Lung (tissue), 12 donors: ENCODE results near the gene KCNQ4. TPM values are rescaled to one million over a fixed set of nuclear protein-coding genes. Genes with fewer than 3 reads are reported as not detected.
A peak's percentile ranks its signal among the peaks of the same experiment; 100 is the strongest.

Source experiments
- ATAC-seq: fragments of 200-7000 bp; cut with Tn5 transposase; one replicate; pipeline ENCODE4 v1.9.1; 2020; ENCODE audit warnings: moderate number of reproducible peaks; ENCODE audit not compliant: insufficient read depth, low FRiP score
- DNase-seq, 3 donors: peaks; one replicate each; pipeline ENCODE4 v3.0.0-alpha.2; 2013 to 2017
- H3K27ac ChIP-seq, 2 donors: one replicate each; pipeline ENCODE4 v1.5.1; 2013; ENCODE audit warnings: mild to moderate bottlenecking in 2 of 2, moderate library complexity in 2 of 2, control low read depth in 1 of 2, inconsistent platforms in 1 of 2, low read depth in 1 of 2, low read length in 1 of 2
- H3K27me3 ChIP-seq, 3 donors: one replicate each; pipeline ENCODE4 v1.5.1; 2013; ENCODE audit warnings: low read length in 2 of 3; ENCODE audit not compliant: control insufficient read depth in 3 of 3, insufficient read depth in 3 of 3
- H3K36me3 ChIP-seq, 4 donors: one replicate each; pipeline ENCODE4 v1.5.1; 2013; ENCODE audit warnings: low read length in 4 of 4, mild to moderate bottlenecking in 1 of 4, moderate library complexity in 1 of 4; ENCODE audit not compliant: control insufficient read depth in 4 of 4, insufficient read depth in 4 of 4
- H3K4me1 ChIP-seq, 5 donors: one replicate each; pipeline ENCODE4 v1.5.1; 2013; ENCODE audit warnings: low read length in 5 of 5, mild to moderate bottlenecking in 2 of 5, moderate library complexity in 1 of 5; ENCODE audit not compliant: control insufficient read depth in 5 of 5, insufficient read depth in 5 of 5
- H3K4me3 ChIP-seq: one replicate; pipeline ENCODE4 v1.5.1; 2013; ENCODE audit warnings: mild to moderate bottlenecking, control low read depth, moderate library complexity
- H3K9ac ChIP-seq, 2 donors: one replicate each; pipeline ENCODE4 v1.5.1; 2013; ENCODE audit warnings: low read length in 2 of 2, control low read depth in 1 of 2; ENCODE audit not compliant: insufficient read depth in 1 of 2
- H3K9me3 ChIP-seq, 4 donors: one replicate each; pipeline ENCODE4 v1.5.1; 2013; ENCODE audit warnings: low read length in 3 of 4, mild to moderate bottlenecking in 1 of 4, moderate library complexity in 1 of 4; ENCODE audit not compliant: control insufficient read depth in 4 of 4, insufficient read depth in 3 of 4
- CTCF ChIP-seq: IDR thresholded peaks from 2 replicates; pipeline ENCODE4 v1.5.1; 2012; ENCODE audit warnings: mild to moderate bottlenecking; ENCODE audit errors: control extremely low read depth, extremely low read depth
- WGBS, 2 donors: extraction: QIAGEN DNeasy Blood & Tissue Kit; methylation state at CpG; one replicate each; pipeline ENCODE4 v1.1.7; 2013; 5-methylcytosine and 5-hydroxymethylcytosine counted together
- polyA plus RNA-seq, 2 donors: library from polyadenylated mRNA; stranded (reverse); fragments of 200-250 nt; gene quantifications; one replicate each; pipeline ENCODE4 v1.2.1, GENCODE V29; 2013
- total RNA-seq, 2 donors: library from RNA; depleted of rRNA in 1 of 2; stranded (reverse); fragments of >200 nt in 1 of 2; gene quantifications; one replicate each; pipeline ENCODE4 v1.2.1, GENCODE V29; 2014 to 2021
- donor health status: control.
- donor health status: control.
- donor health status: Bipolar disorder and iron deficiency.
- donor health status: healthy.
- donor health status: DM: yes; HTN: yes; CAD: no.

Gene KCNQ4
- total and polyA plus RNA-seq, 4 donors, result 0.54 to 0.98 (median 0.59) TPM

GRCh38 chr1:40748841-40749718 is 34.5 kb upstream of the KCNQ4 start:
- Histone ChIP-seq H3K27ac (peak overlapping the region in 1 of 2 donors; percentile 18), H3K9ac (no peak overlapping the region), H3K4me1 (peaks cover 0 to 12% (median 0%) of the 10 kb centered on the region in 5 donors), H3K9me3 (no peaks in the 10 kb centered on the region), H3K4me3 (no peak overlapping the region), H3K27me3 (no peaks in the 10 kb centered on the region), H3K36me3 (peaks cover 16 to 38% (median 21%) of the 10 kb centered on the region in 4 donors)
- ATAC-seq (no peak), DNase-seq (no peak)
- WGBS, 2 donors, result 94 to 95% methylated on average over 5 of the region's 5 CpGs
- TF ChIP-seq CTCF, result no peak

- Histone ChIP-seq H3K27ac (peak overlapping the region in 1 of 2 donors; percentile 18), H3K9me3 (no peaks in the 10 kb centered on the region), H3K36me3 (peaks cover 13 to 40% (median 26%) of the 10 kb centered on the region in 4 donors), H3K9ac (no peak overlapping the region), H3K27me3 (no peaks in the 10 kb centered on the region), H3K4me3 (no peak overlapping the region), H3K4me1 (peaks cover 0 to 5% (median 0%) of the 10 kb centered on the region in 5 donors)
- TF ChIP-seq CTCF, result no peak
- ATAC-seq (no peak), DNase-seq (no peak)
- WGBS, 2 donors, result 79 to 93% methylated on average over 3 of the region's 3 CpGs
Measured at GRCh38 chr1:40749817-40750216, 33.8 kb upstream of the KCNQ4 start.

GRCh38 chr1:40750451-40750908 is 33.1 kb upstream of the KCNQ4 start:
- H3K9ac ChIP-seq, result no peak overlapping the region
- H3K9me3 ChIP-seq, result no peaks in the 10 kb centered on the region
- H3K4me3 ChIP-seq, result no peak overlapping the region
- peaks cover 19 to 45% (median 28%) of the 10 kb centered on the region in 4 donors for H3K36me3 ChIP-seq
- no peak for ATAC-seq
- no peaks in the 10 kb centered on the region for H3K27me3 ChIP-seq
- no peak for TF ChIP-seq CTCF
- no peak overlapping the region for H3K27ac ChIP-seq
- DNase-seq, result no peak
- 95% methylated on average over 2 of the region's 2 CpGs for WGBS, 2 donors
- peaks cover 0 to 5% (median 0%) of the 10 kb centered on the region in 5 donors for H3K4me1 ChIP-seq
